IMR-90 (cell line): ENCODE results near the gene GSTA1.

Source experiments
- POLR2A ChIP-seq: IDR thresholded peaks from 2 replicates; pipeline ENCODE4 v1.6.1; 2012; ENCODE audit warnings: mild to moderate bottlenecking, low read depth, low read length
- RAD21 ChIP-seq: IDR thresholded peaks from 2 replicates; pipeline ENCODE4 v1.6.1; 2012; ENCODE audit warnings: low read length, improper control_type of control experiment
- RFX5 ChIP-seq: IDR thresholded peaks from 2 replicates; pipeline ENCODE4 v1.8.0; 2012; ENCODE audit warnings: low read depth, mild to moderate bottlenecking, low read length, moderate library complexity
- TF ChIP-seq, protein P1 (sequence below): conservative IDR thresholded peaks from 2 replicates; pipeline ENCODE4 v1.5.1; 2012; ENCODE audit warnings: mild to moderate bottlenecking, low read depth, low read length, improper control_type of control experiment
- TF ChIP-seq, protein P2 (sequence below): fragments of 150-350 bp; IDR thresholded peaks from 2 replicates; pipeline ENCODE4 v1.6.1; 2017; ENCODE audit warnings: mild to moderate bottlenecking, antibody characterized with exemption, low read length, low read depth
- TF ChIP-seq, protein P3 (sequence below): fragments of 150-350 bp; IDR thresholded peaks from 2 replicates; pipeline ENCODE4 v1.6.1; 2016; ENCODE audit warnings: low read depth, mild to moderate bottlenecking, low read length, moderate library complexity, borderline replicate concordance

GRCh38 chr6:52760105-52760765, 43.4 kb downstream of the GSTA1 start:
- TF ChIP-seq, protein P1, sequence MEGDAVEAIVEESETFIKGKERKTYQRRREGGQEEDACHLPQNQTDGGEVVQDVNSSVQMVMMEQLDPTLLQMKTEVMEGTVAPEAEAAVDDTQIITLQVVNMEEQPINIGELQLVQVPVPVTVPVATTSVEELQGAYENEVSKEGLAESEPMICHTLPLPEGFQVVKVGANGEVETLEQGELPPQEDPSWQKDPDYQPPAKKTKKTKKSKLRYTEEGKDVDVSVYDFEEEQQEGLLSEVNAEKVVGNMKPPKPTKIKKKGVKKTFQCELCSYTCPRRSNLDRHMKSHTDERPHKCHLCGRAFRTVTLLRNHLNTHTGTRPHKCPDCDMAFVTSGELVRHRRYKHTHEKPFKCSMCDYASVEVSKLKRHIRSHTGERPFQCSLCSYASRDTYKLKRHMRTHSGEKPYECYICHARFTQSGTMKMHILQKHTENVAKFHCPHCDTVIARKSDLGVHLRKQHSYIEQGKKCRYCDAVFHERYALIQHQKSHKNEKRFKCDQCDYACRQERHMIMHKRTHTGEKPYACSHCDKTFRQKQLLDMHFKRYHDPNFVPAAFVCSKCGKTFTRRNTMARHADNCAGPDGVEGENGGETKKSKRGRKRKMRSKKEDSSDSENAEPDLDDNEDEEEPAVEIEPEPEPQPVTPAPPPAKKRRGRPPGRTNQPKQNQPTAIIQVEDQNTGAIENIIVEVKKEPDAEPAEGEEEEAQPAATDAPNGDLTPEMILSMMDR: no peak
- TF ChIP-seq RFX5 (no peak), RAD21 (no peak), POLR2A (no peak)
- TF ChIP-seq, protein P2, sequence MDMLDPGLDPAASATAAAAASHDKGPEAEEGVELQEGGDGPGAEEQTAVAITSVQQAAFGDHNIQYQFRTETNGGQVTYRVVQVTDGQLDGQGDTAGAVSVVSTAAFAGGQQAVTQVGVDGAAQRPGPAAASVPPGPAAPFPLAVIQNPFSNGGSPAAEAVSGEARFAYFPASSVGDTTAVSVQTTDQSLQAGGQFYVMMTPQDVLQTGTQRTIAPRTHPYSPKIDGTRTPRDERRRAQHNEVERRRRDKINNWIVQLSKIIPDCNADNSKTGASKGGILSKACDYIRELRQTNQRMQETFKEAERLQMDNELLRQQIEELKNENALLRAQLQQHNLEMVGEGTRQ: no peak
- TF ChIP-seq, protein P3, sequence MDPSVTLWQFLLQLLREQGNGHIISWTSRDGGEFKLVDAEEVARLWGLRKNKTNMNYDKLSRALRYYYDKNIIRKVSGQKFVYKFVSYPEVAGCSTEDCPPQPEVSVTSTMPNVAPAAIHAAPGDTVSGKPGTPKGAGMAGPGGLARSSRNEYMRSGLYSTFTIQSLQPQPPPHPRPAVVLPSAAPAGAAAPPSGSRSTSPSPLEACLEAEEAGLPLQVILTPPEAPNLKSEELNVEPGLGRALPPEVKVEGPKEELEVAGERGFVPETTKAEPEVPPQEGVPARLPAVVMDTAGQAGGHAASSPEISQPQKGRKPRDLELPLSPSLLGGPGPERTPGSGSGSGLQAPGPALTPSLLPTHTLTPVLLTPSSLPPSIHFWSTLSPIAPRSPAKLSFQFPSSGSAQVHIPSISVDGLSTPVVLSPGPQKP: no peak
